GM10248 (cell line): ENCODE data around the gene RTBDN.

Experiments used
- CTCF ChIA-PET: fragments of 300-600 bp; sonication (Branson Sonifier 250); formaldehyde crosslinking; extraction: SDS; loops from one replicate; lab custom pipeline; 2021; ENCODE audit warnings: antibody characterized with exemption; lab: Yijun Ruan, JAX
- POLR2A ChIA-PET: fragments of 350-650 bp; sonication (Branson Sonifier 250); formaldehyde crosslinking; extraction: SDS; loops from one replicate; lab custom pipeline; 2020; ENCODE audit warnings: antibody characterized with exemption; lab: Yijun Ruan, JAX
- DNase-seq: peaks from one replicate; pipeline ENCODE4 v3.0.0; 2012; ENCODE audit errors: extremely low spot score
- TF ChIP-seq, protein P1 (sequence below): IDR thresholded peaks from 2 replicates; pipeline ENCODE4 v1.5.1; 2012; ENCODE audit warnings: mild to moderate bottlenecking, low read depth; ENCODE audit errors: extremely low read depth, missing control alignments, control extremely low read depth

The RTBDN gene

DNA sequence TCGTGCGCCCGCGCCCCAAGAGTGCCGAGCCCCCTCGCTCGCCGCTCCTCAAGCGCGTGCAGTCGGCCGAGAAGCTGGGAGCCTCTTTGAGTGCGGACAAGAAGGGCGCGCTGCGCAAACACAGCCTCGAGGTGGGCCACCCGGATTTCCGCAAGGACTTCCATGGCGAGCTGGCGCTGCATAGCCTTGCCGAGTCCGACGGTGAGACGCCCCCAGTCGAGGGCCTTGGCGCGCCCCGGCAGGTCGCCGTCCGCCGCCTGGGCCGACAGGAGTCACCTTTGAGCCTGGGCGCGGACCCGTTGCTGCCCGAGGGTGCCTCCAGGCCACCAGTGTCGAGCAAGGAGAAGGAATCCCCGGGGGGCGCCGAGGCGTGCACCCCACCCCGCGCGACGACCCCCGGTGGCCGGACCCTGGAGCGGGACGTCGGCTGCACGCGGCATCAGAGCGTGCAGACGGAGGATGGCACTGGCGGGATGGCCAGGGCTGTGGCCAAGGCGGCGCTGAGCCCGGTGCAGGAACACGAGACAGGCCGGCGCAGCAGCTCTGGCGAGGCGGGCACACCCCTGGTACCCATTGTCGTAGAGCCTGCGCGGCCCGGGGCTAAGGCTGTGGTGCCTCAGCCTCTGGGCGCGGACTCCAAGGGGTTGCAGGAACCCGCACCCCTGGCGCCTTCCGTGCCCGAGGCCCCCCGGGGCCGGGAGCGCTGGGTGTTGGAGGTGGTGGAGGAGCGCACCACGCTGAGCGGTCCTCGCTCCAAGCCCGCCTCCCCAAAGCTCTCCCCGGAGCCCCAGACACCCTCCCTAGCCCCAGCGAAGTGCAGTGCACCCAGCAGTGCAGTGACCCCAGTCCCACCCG lies 39.7 kb upstream of the RTBDN start:
- CTCF ChIA-PET, result interaction anchor here (1.6 to 5.6 kb wide), 3 partner anchors 8 to 91 kb away, joined by 7 to 36 read pairs (median 17); partner anchors contain the start of gene DNASE2
- TF ChIP-seq, protein P1, sequence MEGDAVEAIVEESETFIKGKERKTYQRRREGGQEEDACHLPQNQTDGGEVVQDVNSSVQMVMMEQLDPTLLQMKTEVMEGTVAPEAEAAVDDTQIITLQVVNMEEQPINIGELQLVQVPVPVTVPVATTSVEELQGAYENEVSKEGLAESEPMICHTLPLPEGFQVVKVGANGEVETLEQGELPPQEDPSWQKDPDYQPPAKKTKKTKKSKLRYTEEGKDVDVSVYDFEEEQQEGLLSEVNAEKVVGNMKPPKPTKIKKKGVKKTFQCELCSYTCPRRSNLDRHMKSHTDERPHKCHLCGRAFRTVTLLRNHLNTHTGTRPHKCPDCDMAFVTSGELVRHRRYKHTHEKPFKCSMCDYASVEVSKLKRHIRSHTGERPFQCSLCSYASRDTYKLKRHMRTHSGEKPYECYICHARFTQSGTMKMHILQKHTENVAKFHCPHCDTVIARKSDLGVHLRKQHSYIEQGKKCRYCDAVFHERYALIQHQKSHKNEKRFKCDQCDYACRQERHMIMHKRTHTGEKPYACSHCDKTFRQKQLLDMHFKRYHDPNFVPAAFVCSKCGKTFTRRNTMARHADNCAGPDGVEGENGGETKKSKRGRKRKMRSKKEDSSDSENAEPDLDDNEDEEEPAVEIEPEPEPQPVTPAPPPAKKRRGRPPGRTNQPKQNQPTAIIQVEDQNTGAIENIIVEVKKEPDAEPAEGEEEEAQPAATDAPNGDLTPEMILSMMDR, result no peak

GRCh38 chr19:12872941-12873890 lies 38.8 kb upstream of the RTBDN start:
- peak; percentile 68 for DNase-seq
- TF ChIP-seq, protein P1, result no peak
- ChIA-PET CTCF (interaction anchor here (1.0 to 5.6 kb wide), 6 partner anchors 9 to 187 kb away, joined by 3 to 36 read pairs (median 6); partner anchors contain the start of gene DNASE2), POLR2A (interaction anchor here (0.5 to 3.5 kb wide), 5 partner anchors 7 to 147 kb away, joined by 3 to 16 read pairs (median 5); partner anchors contain the start of genes DNASE2 and GCDH)

More for the DNA sequence above, 39.7 kb upstream of the RTBDN start:
- POLR2A ChIA-PET, result interaction anchor here (1.5 kb wide), 1 partner anchor 17 kb away, joined by 7 read pairs; the partner anchor contains the start of gene GCDH
- no peak for DNase-seq

- DNase-seq, result no peak
- POLR2A ChIA-PET, result interaction anchor here (3.5 kb wide), 1 partner anchor 8 kb away, joined by 16 read pairs; the partner anchor contains the start of gene DNASE2
Measured at GRCh38 chr19:12872255-12872654, 37.9 kb upstream of the RTBDN start.

GRCh38 chr19:12871681-12872080 lies 37.3 kb upstream of the RTBDN start:
- ChIA-PET CTCF (interaction anchor here (1.0 to 5.6 kb wide), 3 partner anchors 9 to 106 kb away, joined by 3 to 36 read pairs (median 6); partner anchors contain the start of gene DNASE2), POLR2A (interaction anchor here (3.5 kb wide), 1 partner anchor 9 kb away, joined by 16 read pairs; the partner anchor contains the start of gene DNASE2)
- DNase-seq, result no peak
- TF ChIP-seq, protein P1, result no peak

More at GRCh38 chr19:12872255-12872654, 37.9 kb upstream of the RTBDN start:
- CTCF ChIA-PET, result interaction anchor here (1.0 to 5.6 kb wide), 7 partner anchors 9 to 188 kb away, joined by 3 to 36 read pairs (median 6); partner anchors contain the start of gene DNASE2
- TF ChIP-seq, protein P1, result no peak

DNA sequence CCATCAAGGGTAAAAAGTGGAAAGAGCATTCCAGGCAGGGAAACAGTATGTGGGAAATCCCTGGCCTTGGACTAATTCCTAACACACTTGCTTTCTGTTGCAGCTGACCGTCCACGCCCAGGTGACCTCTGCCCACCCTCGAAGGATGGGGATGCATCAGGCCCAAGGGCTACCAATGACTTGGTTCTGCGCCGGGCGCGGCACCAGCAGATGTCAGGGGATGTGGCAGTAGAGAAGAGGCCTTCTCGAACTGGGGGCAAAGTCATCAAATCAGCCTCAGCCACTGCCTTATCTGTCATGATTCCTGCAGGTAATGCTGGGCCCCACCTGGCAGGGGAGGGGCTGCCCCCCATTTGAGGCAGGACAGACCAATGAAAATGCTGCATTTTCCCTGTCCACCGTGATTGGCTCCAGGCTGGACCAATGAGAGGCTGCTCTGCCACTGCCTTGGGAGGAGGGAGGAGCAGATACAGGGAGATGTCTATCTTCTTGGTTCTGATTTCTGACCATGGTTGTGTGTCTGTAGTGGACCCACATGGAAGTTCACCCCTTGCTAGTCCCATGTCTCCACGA lies 34.2 kb upstream of the RTBDN start:
- CTCF ChIA-PET, result interaction anchor here (1.0 to 2.2 kb wide), 3 partner anchors 13 to 97 kb away, joined by 4 to 6 read pairs (median 4); partner anchors contain the start of gene DNASE2
- POLR2A ChIA-PET, result no interaction called here
- TF ChIP-seq, protein P1, result no peak
- DNase-seq, result no peak
